Measurements from ENCODE around the gene MYO1E. TPM values are rescaled to one million over a fixed set of nuclear protein-coding genes. Genes with fewer than 3 reads are reported as not detected.

MYO1E gene
- total RNA-seq, 4 donors from 2014 or later, result 55.7 to 147 (median 68.5) TPM

DNA sequence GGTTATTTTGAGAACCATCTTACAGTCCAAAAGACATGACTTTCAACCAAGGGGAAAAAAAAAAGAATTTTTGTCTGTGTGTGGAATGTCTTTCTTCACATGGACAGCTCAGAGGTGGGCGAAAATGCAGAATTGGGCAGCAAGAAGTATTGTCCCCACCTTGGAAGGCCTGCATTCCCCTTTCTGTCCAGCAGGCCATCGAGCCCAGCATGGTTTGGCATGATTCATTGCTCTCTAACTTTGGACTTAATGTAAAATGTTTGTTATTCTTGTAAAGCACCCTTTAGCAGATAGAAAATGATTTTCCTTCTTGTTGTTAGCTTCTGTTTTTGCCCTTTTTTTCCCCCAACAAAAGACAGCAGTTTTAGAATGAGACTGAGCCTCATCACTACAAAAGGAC is 12.4 kb downstream of the MYO1E start:
- WGBS, 2 donors, result 86 to 89% methylated on average over 2 of the region's 2 CpGs
- no peaks in the 10 kb centered on the region for H3K9me3 ChIP-seq
- no peaks in the 10 kb centered on the region for H3K27me3 ChIP-seq
- H3K4me3 ChIP-seq, result no peak overlapping the region
- H3K27ac ChIP-seq, result no peak overlapping the region
- TF ChIP-seq CTCF (IDR thresholded peaks at IDR 0.05) (no peak), EP300 (IDR thresholded peaks at IDR 0.05) (no peak), POLR2A (IDR thresholded peaks at IDR 0.05) (no peak)
- peaks cover 0 to 5% (median 0%) of the 10 kb centered on the region in 4 donors for H3K4me1 ChIP-seq
- DNase-seq (ENCODE audit: low spot score in 2 of 2), result no peak
- H3K36me3 ChIP-seq, result no peaks in the 10 kb centered on the region

GRCh38 chr15:59355730-59356129 is 16.9 kb downstream of the MYO1E start:
- no peak for DNase-seq (ENCODE audit: low spot score in 2 of 2)
- H3K9me3 ChIP-seq, result no peaks in the 10 kb centered on the region
- H3K4me3 ChIP-seq, result no peak overlapping the region
- H3K27ac ChIP-seq, result peak overlapping the region in 1 of 4 donors; percentile 52
- no peak for TF ChIP-seq POLR2A (IDR thresholded peaks at IDR 0.05)
- TF ChIP-seq CTCF (IDR thresholded peaks at IDR 0.05), result no peak
- H3K27me3 ChIP-seq, result no peaks in the 10 kb centered on the region
- H3K4me1 ChIP-seq, result peaks cover 0 to 40% (median 2%) of the 10 kb centered on the region in 4 donors
- H3K36me3 ChIP-seq, result no peaks in the 10 kb centered on the region
- 85 to 89% methylated on average over 7 of the region's 7 CpGs for WGBS, 2 donors

DNA sequence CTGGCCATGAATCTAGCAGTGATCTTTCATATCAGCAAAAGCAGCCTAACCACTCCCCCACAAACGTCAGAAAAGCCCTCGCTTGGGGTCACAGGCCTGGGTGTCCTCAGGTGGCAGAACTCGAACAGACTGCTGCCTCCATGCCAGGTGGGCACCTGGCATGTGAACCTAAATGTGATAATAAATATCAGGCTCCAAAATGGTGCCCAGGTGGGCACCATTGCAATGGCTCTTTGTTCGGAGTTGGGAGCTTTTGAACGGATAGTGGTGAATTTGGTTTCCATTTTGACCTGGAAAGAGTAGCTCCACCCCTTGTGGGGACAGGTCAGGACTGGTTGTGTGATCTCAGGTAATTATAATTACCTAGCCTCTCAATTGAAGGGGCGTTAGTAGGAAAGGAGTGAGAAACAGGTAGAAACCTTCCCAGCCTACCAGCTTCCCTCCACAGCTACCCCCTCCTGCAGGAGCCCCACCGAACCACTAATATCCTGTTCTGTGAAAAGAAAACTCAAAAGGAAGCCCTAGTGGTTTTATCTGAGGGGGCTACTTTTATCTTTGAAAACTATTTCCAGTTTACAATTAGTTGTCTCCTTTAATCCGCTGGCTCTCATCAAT is 18.1 kb downstream of the MYO1E start:
- H3K9me3 ChIP-seq, result no peaks in the 10 kb centered on the region
- TF ChIP-seq POLR2A (IDR thresholded peaks at IDR 0.05) (no peak), EP300 (IDR thresholded peaks at IDR 0.05) (no peak), CTCF (IDR thresholded peaks at IDR 0.05) (no peak)
- peaks cover 0 to 52% (median 13%) of the 10 kb centered on the region in 4 donors for H3K4me1 ChIP-seq
- H3K27ac ChIP-seq, result peak overlapping the region in 2 of 4 donors; percentile 6 to 52
- 54 to 61% methylated on average over 8 of the region's 8 CpGs for WGBS, 2 donors
- no peak for DNase-seq (ENCODE audit: low spot score in 2 of 2)
- H3K36me3 ChIP-seq, result no peaks in the 10 kb centered on the region
- no peaks in the 10 kb centered on the region for H3K27me3 ChIP-seq
- no peak overlapping the region for H3K4me3 ChIP-seq

- no peaks in the 10 kb centered on the region for H3K27me3 ChIP-seq
- H3K27ac ChIP-seq, result no peak overlapping the region
- H3K4me1 ChIP-seq, result peaks cover 0 to 57% (median 17%) of the 10 kb centered on the region in 4 donors
- WGBS, 2 donors, result 55 to 61% methylated on average over 6 of the region's 6 CpGs
- no peaks in the 10 kb centered on the region for H3K9me3 ChIP-seq
- no peak for TF ChIP-seq POLR2A (IDR thresholded peaks at IDR 0.05)
- no peak for DNase-seq (ENCODE audit: low spot score in 2 of 2)
- H3K36me3 ChIP-seq, result no peaks in the 10 kb centered on the region
- H3K4me3 ChIP-seq, result no peak overlapping the region
These were observed 18.7 kb downstream of the MYO1E start for GRCh38 chr15:59353994-59354416.

GRCh38 chr15:59352683-59353082 is 20.0 kb downstream of the MYO1E start:
- Histone ChIP-seq H3K27ac (no peak overlapping the region), H3K9me3 (no peaks in the 10 kb centered on the region), H3K27me3 (no peaks in the 10 kb centered on the region), H3K4me1 (peaks cover 0 to 59% (median 17%) of the 10 kb centered on the region in 4 donors), H3K36me3 (no peaks in the 10 kb centered on the region), H3K4me3 (no peak overlapping the region)
- TF ChIP-seq POLR2A (IDR thresholded peaks at IDR 0.05), result no peak
- no peak for TF ChIP-seq EP300 (IDR thresholded peaks at IDR 0.05)
- TF ChIP-seq CTCF (IDR thresholded peaks at IDR 0.05), result no peak
- 28 to 31% methylated on average over 7 of the region's 7 CpGs for WGBS, 2 donors
- no peak for DNase-seq (ENCODE audit: low spot score in 2 of 2)
